Activated CD8-positive, alpha-beta memory T cell treated with anti-CD3 and anti-CD28 coated beads for 1 hour (primary cell): ENCODE measurements around the gene MAD1L1.
A peak's percentile ranks its signal among the peaks of the same experiment; 100 is the strongest.

Experiments used
- DNase-seq, 2 donors: peaks; one replicate each; pipeline ENCODE4 v3.0.0-alpha.2; 2020; ENCODE audit warnings: low read depth in 1 of 2; ENCODE audit errors: extremely low read depth in 1 of 2

Gene MAD1L1

DNA sequence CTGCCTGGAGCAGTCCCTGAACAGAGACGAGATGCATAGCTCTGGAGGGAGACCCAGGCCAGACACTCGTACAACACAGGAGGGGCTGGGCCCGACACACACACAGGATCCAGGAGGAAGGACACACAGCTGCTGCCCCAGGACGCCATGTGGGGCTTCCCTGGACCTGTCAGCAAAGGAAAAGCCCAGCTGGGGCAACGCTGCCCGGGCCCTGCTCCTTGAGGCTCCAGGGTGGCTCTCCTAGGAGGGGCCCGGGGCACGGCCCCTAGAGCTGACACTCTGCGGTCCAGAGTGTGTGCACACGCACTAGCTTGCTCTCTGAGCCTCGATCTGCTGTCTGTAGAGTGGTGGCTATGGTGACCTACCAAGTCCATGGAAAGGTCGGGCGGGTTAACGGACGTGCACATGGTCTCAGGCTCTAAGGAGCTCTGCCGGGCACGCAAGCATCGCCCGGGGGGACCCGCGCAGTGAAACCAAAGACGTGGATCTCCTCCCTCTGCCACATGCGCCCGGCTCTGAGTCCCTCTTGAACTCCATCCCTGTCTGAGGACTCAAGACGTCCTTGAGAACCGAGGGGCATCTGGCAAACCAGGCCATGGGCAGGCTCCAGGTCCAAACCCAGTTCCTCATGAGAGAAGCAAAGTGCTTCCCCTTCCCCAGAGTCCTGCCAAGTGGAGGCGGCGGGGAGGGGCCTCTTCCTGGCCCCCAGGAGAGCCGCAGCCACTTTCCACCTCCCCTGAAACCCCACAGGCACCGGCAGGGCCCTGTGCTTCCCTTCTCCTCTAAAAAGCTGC is 283.7 kb downstream of the MAD1L1 start:
- DNase-seq: no peak

GRCh38 chr7:1948301-1948796 is 284.4 kb downstream of the MAD1L1 start:
- no peak for DNase-seq

- no peak for DNase-seq
Observed at GRCh38 chr7:1947586-1948217, 285.0 kb downstream of the MAD1L1 start.

GRCh38 chr7:1946773-1947450 is 285.8 kb downstream of the MAD1L1 start:
- DNase-seq: no peak

GRCh38 chr7:1946025-1946772 is 286.5 kb downstream of the MAD1L1 start:
- DNase-seq: no peak

DNA sequence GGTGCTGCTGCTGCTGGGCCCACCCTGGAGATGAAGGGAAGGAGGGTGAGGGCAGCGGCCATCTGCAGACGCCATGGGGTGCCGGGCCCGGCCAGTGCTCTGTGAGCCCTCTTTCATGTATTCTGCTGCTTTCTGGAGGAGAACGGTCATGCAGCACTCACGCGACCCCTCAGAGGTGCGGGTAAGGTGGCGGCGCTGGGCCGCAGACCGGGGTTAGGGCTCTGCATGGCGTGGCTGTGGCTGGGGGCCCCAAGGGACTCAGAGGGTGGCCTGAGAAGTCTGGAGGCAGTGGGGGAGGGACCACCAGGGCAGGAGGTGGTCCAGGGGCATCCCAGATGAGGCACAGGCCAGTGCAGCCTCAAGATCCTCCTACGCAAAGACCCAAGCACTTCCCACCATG is 287.2 kb downstream of the MAD1L1 start:
- no peak for DNase-seq

- no peak for DNase-seq
Observed at GRCh38 chr7:1944619-1945210, 288.0 kb downstream of the MAD1L1 start.

- DNase-seq: no peak
Observed at GRCh38 chr7:1943933-1944618, 288.7 kb downstream of the MAD1L1 start.

GRCh38 chr7:1943326-1943725 is 289.4 kb downstream of the MAD1L1 start:
- DNase-seq: no peak

GRCh38 chr7:1942941-1943289 is 289.8 kb downstream of the MAD1L1 start:
- no peak for DNase-seq

GRCh38 chr7:1942243-1942940 is 290.4 kb downstream of the MAD1L1 start:
- no peak for DNase-seq

GRCh38 chr7:1941464-1942242 is 291.1 kb downstream of the MAD1L1 start:
- no peak for DNase-seq

GRCh38 chr7:1940863-1941262 is 291.9 kb downstream of the MAD1L1 start:
- DNase-seq: no peak

DNA sequence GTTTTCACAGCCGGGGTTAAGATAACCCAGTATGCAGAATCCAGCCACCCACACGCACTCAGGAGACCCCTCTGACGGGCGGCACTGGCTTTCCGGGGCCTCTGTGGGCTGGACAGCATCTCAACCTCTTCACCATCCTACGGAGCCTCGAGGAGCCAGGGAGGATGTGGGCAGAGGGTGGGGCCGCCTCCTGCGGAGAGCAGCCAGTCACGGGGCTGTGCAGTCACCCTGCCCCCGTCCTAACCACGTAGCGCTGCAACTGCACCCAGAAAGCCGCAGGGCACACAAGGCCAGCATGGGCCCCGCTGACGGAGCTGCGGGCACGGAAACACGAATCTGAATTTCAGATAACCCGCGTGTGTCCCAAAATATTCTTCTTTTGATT is 292.4 kb downstream of the MAD1L1 start:
- DNase-seq: peak; percentile 81

DNA sequence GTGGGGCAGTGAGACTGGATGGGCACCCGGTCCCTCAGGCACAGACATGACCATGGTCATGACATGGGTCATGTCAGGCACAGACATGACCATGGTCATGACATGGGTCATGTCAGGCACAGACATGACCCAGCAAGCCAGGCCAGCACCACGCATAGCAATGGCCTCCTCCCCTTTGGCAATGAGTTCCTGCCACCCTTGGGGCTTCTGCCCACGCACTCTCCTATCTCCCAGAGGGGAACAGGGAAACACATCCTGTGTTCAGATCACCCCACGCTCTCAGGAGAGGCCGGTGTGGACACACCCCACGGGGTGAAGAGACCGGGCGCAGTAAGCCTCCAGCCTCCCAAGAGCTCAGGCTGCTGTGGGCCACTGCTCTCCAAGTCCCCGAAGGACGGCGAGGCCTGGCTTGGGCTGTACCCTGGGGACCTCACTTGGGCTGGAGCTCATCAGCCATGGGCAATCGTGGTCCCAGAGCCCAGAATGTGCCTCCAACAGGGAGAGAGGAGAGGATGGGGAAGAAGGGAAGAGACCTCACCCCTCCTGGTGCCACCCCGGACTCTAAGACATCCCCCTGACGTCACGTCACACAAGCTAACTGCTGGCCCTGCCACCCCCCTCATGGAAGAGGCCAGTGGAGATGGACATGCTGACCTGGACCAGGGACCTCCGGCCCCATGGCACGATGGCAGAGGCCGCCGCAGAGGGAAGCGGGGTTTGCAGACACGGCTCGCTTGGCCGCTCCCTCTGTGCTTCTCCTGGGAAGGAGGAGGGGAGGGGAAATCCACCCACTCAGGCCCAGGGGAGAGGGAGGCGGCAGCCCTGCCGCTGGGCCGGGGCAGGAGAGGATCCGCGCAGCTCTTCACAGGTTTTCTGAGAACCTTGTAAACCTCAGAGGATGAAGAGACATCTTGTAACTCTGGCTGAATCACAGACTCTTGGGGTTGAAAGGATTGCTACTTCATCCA is 293.0 kb downstream of the MAD1L1 start:
- no peak for DNase-seq

- no peak for DNase-seq
Observed at GRCh38 chr7:1938788-1939433, 293.8 kb downstream of the MAD1L1 start.

GRCh38 chr7:1937252-1937605 is 295.5 kb downstream of the MAD1L1 start:
- DNase-seq: no peak
